GM04504 (cell line): ENCODE results near the gene ITSN2.
"Not testable (repeated sequence)": the region's sequence is repeated elsewhere in the genome, so short reads cannot be mapped to it uniquely, and the experiment has no call there.

Source experiments
- DNase-seq: peaks from one replicate; pipeline ENCODE4 v3.0.0-alpha.2; 2012; ENCODE audit warnings: low read depth

ITSN2 gene

GRCh38 chr2:24363301-24363700 is 3.0 kb upstream of the ITSN2 start:
- no peak for DNase-seq

- DNase-seq: no peak
Measured at GRCh38 chr2:24362253-24362652, 1.9 kb upstream of the ITSN2 start.

- no peak for DNase-seq
Measured at GRCh38 chr2:24360963-24361330, 611 bp upstream of the ITSN2 start.

GRCh38 chr2:24359129-24360049 is 947 bp downstream of the ITSN2 start:
- DNase-seq: no peak

- not testable (repeated sequence) for DNase-seq
Measured at GRCh38 chr2:24357767-24358166, 2.6 kb downstream of the ITSN2 start.

- DNase-seq: not testable (repeated sequence)
Measured at GRCh38 chr2:24357115-24357514, 3.2 kb downstream of the ITSN2 start.

- no peak for DNase-seq
Measured at GRCh38 chr2:24354957-24355356, 5.4 kb downstream of the ITSN2 start.

- DNase-seq: no peak
Measured at GRCh38 chr2:24354395-24354794, 5.9 kb downstream of the ITSN2 start.

- no peak for DNase-seq
Measured at GRCh38 chr2:24353973-24354372, 6.4 kb downstream of the ITSN2 start.

- no peak for DNase-seq
Measured at GRCh38 chr2:24353364-24353763, 7.0 kb downstream of the ITSN2 start.

- DNase-seq: no peak
Measured at GRCh38 chr2:24352664-24353063, 7.7 kb downstream of the ITSN2 start.

- DNase-seq: no peak
Measured at GRCh38 chr2:24351981-24352380, 8.4 kb downstream of the ITSN2 start.

- DNase-seq: no peak
Measured at GRCh38 chr2:24351627-24351938, 8.8 kb downstream of the ITSN2 start.

GRCh38 chr2:24350826-24351626 is 9.3 kb downstream of the ITSN2 start:
- no peak for DNase-seq

GRCh38 chr2:24349097-24349496 is 11.2 kb downstream of the ITSN2 start:
- no peak for DNase-seq

GRCh38 chr2:24345937-24346336 is 14.4 kb downstream of the ITSN2 start:
- no peak for DNase-seq

- DNase-seq: no peak
Measured at GRCh38 chr2:24343225-24343882, 17.0 kb downstream of the ITSN2 start.

GRCh38 chr2:24342110-24342910 is 18.0 kb downstream of the ITSN2 start:
- no peak for DNase-seq

GRCh38 chr2:24339856-24340262 is 20.5 kb downstream of the ITSN2 start:
- DNase-seq: no peak

GRCh38 chr2:24339098-24339497 is 21.2 kb downstream of the ITSN2 start:
- DNase-seq: not testable (repeated sequence)

- no peak for DNase-seq
Measured at GRCh38 chr2:24337890-24338289, 22.4 kb downstream of the ITSN2 start.

GRCh38 chr2:24336811-24337210 is 23.5 kb downstream of the ITSN2 start:
- no peak for DNase-seq
